GM19035 (cell line): ENCODE measurements around the gene TACR1.

Experiments
- ATAC-seq: cut with Tn5 transposase; IDR thresholded peaks from one replicate; pipeline ENCODE4 v1.9.1; 2021; ENCODE audit not compliant: unreplicated experiment

TACR1 gene

GRCh38 chr2:75054296-75054695 is 145.0 kb downstream of the TACR1 start:
- ATAC-seq: no peak

- peak; percentile 84 for ATAC-seq
These were observed 145.7 kb downstream of the TACR1 start for GRCh38 chr2:75053484-75054112.

GRCh38 chr2:75047992-75048625 is 151.2 kb downstream of the TACR1 start:
- no peak for ATAC-seq

- no peak for ATAC-seq
These were observed 151.9 kb downstream of the TACR1 start for GRCh38 chr2:75047189-75047991.

- ATAC-seq: no peak
These were observed 153.7 kb downstream of the TACR1 start for GRCh38 chr2:75045526-75046050.

- no peak for ATAC-seq
These were observed 155.0 kb downstream of the TACR1 start for GRCh38 chr2:75044291-75044690.

- ATAC-seq: no peak
These were observed 156.5 kb downstream of the TACR1 start for GRCh38 chr2:75042823-75043222.

GRCh38 chr2:75041731-75042600 is 157.4 kb downstream of the TACR1 start:
- no peak for ATAC-seq

- no peak for ATAC-seq
These were observed 158.1 kb downstream of the TACR1 start for GRCh38 chr2:75041226-75041625.

GRCh38 chr2:75035444-75036353 is 163.6 kb downstream of the TACR1 start:
- ATAC-seq: no peak

- ATAC-seq: no peak
These were observed 165.8 kb downstream of the TACR1 start for GRCh38 chr2:75033516-75033915.

- ATAC-seq: no peak
These were observed 167.2 kb downstream of the TACR1 start for GRCh38 chr2:75031906-75032803.

- ATAC-seq: no peak
These were observed 168.1 kb downstream of the TACR1 start for GRCh38 chr2:75031171-75031570.

- no peak for ATAC-seq
These were observed 168.9 kb downstream of the TACR1 start for GRCh38 chr2:75030218-75031009.

- no peak for ATAC-seq
These were observed 171.4 kb downstream of the TACR1 start for GRCh38 chr2:75027886-75028285.

- ATAC-seq: no peak
These were observed 173.5 kb downstream of the TACR1 start for GRCh38 chr2:75025633-75026380.

- ATAC-seq: no peak
These were observed 174.1 kb downstream of the TACR1 start for GRCh38 chr2:75025216-75025615.
